ENCODE results near the gene ZFAND3.

The ZFAND3 gene

DNA sequence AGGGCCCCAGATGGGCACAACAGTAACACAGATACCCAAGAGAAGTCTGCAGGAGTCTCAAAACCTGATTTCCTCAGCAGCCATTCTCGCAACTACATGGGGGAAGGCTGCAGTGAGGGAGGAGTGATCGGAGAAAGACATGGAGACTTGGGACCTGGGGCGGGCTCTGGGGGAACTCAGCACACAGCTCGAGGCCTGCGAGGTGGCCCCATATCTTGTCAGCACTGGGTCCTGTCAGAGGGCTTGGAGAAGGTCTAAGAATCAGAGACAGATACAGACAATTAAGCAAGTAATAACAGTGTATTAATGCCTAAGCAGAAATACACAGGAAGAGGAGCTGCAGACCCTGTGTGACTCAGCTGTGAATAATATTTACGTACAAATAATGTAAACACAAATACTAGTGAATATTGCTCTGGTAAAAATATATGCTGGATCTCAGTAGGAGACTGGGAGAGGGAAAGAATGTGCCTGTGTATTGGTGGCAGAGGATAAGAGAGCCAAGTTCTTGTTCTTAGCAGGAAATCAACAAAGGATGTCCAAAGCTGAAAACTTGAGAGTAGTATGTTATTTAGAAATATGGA, 336.2 kb downstream of the ZFAND3 start:
- DNase-seq = no peak
- Histone ChIP-seq H3K79me2 (ENCODE audit: insufficient read depth, low read length) (no peaks in the 10 kb centered on the region), H3K4me1 (ENCODE audit: insufficient read depth, low read length) (no peaks in the 10 kb centered on the region), H3K9ac (ENCODE audit: low read depth, low read length) (no peak overlapping the region), H4K20me1 (ENCODE audit: insufficient read depth, low read length) (peaks cover 19% of the 10 kb centered on the region), H3K9me3 (ENCODE audit: insufficient read depth, low read length, severe bottlenecking) (no peaks in the 10 kb centered on the region), H3K4me3 (ENCODE audit: low read depth in 1 of 2, low read length in 2 of 2) (no peak overlapping the region), H3K36me3 (ENCODE audit: insufficient read depth, low read length) (peaks cover 17% of the 10 kb centered on the region), H2AFZ (ENCODE audit: low read depth, low read length) (no peak overlapping the region), H3K27ac (ENCODE audit: low read length) (no peak overlapping the region), H3K4me2 (ENCODE audit: insufficient read depth, low read length) (no peak overlapping the region), H3K27me3 (ENCODE audit: insufficient read depth, low read length, poor library complexity) (no peaks in the 10 kb centered on the region)
- TF ChIP-seq EZH2 (IDR thresholded peaks at IDR 0.05; ENCODE audit: borderline replicate concordance, low read depth, low read length, severe bottlenecking) = no peak
- TF ChIP-seq, protein P1, sequence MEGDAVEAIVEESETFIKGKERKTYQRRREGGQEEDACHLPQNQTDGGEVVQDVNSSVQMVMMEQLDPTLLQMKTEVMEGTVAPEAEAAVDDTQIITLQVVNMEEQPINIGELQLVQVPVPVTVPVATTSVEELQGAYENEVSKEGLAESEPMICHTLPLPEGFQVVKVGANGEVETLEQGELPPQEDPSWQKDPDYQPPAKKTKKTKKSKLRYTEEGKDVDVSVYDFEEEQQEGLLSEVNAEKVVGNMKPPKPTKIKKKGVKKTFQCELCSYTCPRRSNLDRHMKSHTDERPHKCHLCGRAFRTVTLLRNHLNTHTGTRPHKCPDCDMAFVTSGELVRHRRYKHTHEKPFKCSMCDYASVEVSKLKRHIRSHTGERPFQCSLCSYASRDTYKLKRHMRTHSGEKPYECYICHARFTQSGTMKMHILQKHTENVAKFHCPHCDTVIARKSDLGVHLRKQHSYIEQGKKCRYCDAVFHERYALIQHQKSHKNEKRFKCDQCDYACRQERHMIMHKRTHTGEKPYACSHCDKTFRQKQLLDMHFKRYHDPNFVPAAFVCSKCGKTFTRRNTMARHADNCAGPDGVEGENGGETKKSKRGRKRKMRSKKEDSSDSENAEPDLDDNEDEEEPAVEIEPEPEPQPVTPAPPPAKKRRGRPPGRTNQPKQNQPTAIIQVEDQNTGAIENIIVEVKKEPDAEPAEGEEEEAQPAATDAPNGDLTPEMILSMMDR (IDR thresholded peaks at IDR 0.05; ENCODE audit: borderline replicate concordance, extremely low read depth, low read length, poor library complexity, severe bottlenecking) = no peak
- no peak for ATAC-seq (ENCODE audit: insufficient read depth, low read depth)

DNA sequence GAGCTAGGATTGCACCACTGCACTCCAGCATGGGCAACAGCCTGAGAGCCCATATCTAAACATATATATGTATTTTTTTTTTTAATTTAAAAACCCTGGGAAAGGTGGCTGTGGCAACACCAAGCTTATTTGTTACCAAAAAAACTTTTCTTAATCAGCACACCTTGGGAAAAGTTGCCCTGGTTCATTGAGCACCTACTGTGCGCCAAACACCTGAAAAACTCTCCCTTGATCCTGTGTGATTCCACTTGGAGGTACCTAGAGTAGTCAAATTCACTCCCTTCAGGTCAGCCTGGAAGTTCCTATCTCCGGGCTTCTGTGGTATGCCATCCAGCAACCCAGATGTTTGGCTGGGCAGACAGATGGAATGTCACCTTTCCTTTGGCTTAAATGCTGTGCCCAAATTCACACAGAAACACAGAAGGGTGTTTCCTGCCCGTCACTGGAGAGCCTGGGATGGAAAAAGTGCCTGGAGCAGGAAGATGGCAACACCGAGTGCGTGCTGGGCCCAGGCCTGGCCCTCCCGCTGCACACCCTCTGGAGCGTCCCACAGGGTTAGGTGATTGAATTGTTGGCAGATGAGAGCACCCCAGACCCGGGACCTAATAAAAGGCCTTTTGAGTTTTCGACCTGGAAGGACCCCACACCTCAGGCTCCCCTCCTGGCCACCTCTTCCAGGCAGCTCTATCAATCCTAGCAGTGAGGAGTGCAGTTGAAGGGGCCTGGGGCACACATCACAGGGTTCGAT, 337.5 kb downstream of the ZFAND3 start:
- TF ChIP-seq, protein P1 (IDR thresholded peaks at IDR 0.05; ENCODE audit: borderline replicate concordance, extremely low read depth, low read length, poor library complexity, severe bottlenecking) = no peak
- no peak for TF ChIP-seq EZH2 (IDR thresholded peaks at IDR 0.05; ENCODE audit: borderline replicate concordance, low read depth, low read length, severe bottlenecking)
- ATAC-seq (ENCODE audit: insufficient read depth, low read depth) = no peak
- no peaks in the 10 kb centered on the region for H3K27me3 ChIP-seq (ENCODE audit: insufficient read depth, low read length, poor library complexity)
- no peaks in the 10 kb centered on the region for H3K4me1 ChIP-seq (ENCODE audit: insufficient read depth, low read length)
- no peak overlapping the region for H3K4me2 ChIP-seq (ENCODE audit: insufficient read depth, low read length)
- H3K27ac ChIP-seq (ENCODE audit: low read length) = no peak overlapping the region
- no peaks in the 10 kb centered on the region for H3K79me2 ChIP-seq (ENCODE audit: insufficient read depth, low read length)
- H3K4me3 ChIP-seq (ENCODE audit: low read depth in 1 of 2, low read length in 2 of 2) = no peak overlapping the region
- no peak for DNase-seq
- no peaks in the 10 kb centered on the region for H3K9me3 ChIP-seq (ENCODE audit: insufficient read depth, low read length, severe bottlenecking)
- no peak overlapping the region for H3K9ac ChIP-seq (ENCODE audit: low read depth, low read length)
- peaks cover 14% of the 10 kb centered on the region for H3K36me3 ChIP-seq (ENCODE audit: insufficient read depth, low read length)
- peaks cover 13% of the 10 kb centered on the region for H4K20me1 ChIP-seq (ENCODE audit: insufficient read depth, low read length)
- no peak overlapping the region for H2AFZ ChIP-seq (ENCODE audit: low read depth, low read length)

DNA sequence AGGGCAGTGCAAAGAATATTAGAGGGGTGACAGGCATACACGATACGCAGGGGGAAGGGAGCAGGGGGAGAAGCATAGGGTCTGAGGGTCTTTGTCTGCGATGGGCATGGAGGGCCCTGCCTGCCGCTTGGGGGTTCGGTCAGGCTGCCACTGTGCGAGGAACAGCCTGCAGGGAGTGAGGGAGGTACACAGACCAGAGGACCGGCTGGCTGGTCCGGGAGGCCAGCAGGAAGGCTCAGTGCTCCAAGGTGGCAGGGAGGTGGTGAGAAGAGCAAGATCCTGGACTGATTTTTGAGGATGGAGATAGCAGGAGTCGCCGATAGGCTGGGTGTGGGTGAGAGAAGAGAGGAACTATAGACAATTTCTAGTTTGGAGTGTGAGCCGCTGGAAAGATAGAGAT, 338.4 kb downstream of the ZFAND3 start:
- Histone ChIP-seq H2AFZ (ENCODE audit: low read depth, low read length) (no peak overlapping the region), H3K79me2 (ENCODE audit: insufficient read depth, low read length) (no peaks in the 10 kb centered on the region), H3K4me2 (ENCODE audit: insufficient read depth, low read length) (no peak overlapping the region), H4K20me1 (ENCODE audit: insufficient read depth, low read length) (peaks cover 9% of the 10 kb centered on the region), H3K36me3 (ENCODE audit: insufficient read depth, low read length) (peaks cover 6% of the 10 kb centered on the region), H3K4me1 (ENCODE audit: insufficient read depth, low read length) (no peaks in the 10 kb centered on the region), H3K4me3 (ENCODE audit: low read depth in 1 of 2, low read length in 2 of 2) (no peak overlapping the region), H3K27me3 (ENCODE audit: insufficient read depth, low read length, poor library complexity) (no peaks in the 10 kb centered on the region), H3K9me3 (ENCODE audit: insufficient read depth, low read length, severe bottlenecking) (no peaks in the 10 kb centered on the region), H3K9ac (ENCODE audit: low read depth, low read length) (no peak overlapping the region), H3K27ac (ENCODE audit: low read length) (no peak overlapping the region)
- ATAC-seq (ENCODE audit: insufficient read depth, low read depth) (no peak), DNase-seq (no peak)
- TF ChIP-seq, protein P1 (IDR thresholded peaks at IDR 0.05; ENCODE audit: borderline replicate concordance, extremely low read depth, low read length, poor library complexity, severe bottlenecking) = no peak
- no peak for TF ChIP-seq EZH2 (IDR thresholded peaks at IDR 0.05; ENCODE audit: borderline replicate concordance, low read depth, low read length, severe bottlenecking)
